Activated CD4-positive, alpha-beta T cell treated with anti-CD3 and anti-CD28 coated beads, Interleukin-2, Interleukin-4, amounts not matched to agents 100 ng/mL and 50 ng/mL, durations not matched to agents 16 hours and 8 hours (primary cell): Measurements from ENCODE around the gene MMP24OS.
"Not testable (repeated sequence)": the region's sequence is repeated elsewhere in the genome, so short reads cannot be mapped to it uniquely, and the experiment has no call there.

Source experiments
- DNase-seq: peaks from one replicate; pipeline ENCODE4 v3.0.0-alpha.2; 2020; ENCODE audit warnings: low spot score

Gene MMP24OS

DNA sequence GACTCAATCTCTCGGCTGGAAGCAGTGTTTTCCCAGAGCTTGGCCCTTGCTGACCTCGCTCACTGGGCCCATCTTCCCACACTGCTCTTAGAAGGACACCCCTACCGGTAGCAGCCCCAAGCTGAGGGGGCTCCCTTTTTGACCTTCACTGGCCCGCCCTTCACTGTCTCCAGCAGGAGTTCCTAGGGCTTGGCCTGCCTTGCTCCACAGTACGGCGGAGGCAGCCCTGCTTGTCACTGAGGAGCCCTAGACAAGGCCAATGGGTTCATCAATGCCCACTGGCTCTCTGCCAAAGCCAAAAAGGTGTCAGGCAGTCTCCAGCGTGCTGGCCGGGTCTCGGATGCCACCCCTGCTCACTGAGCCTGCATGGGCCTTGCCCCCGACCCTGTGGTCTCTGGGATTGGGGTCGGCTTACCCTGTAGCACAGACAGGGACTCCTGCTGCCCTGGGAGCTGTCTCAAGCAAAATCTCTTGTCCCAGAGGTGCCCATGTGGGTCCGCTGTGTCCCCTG lies 2.1 kb downstream of the MMP24OS start:
- DNase-seq: no peak

DNA sequence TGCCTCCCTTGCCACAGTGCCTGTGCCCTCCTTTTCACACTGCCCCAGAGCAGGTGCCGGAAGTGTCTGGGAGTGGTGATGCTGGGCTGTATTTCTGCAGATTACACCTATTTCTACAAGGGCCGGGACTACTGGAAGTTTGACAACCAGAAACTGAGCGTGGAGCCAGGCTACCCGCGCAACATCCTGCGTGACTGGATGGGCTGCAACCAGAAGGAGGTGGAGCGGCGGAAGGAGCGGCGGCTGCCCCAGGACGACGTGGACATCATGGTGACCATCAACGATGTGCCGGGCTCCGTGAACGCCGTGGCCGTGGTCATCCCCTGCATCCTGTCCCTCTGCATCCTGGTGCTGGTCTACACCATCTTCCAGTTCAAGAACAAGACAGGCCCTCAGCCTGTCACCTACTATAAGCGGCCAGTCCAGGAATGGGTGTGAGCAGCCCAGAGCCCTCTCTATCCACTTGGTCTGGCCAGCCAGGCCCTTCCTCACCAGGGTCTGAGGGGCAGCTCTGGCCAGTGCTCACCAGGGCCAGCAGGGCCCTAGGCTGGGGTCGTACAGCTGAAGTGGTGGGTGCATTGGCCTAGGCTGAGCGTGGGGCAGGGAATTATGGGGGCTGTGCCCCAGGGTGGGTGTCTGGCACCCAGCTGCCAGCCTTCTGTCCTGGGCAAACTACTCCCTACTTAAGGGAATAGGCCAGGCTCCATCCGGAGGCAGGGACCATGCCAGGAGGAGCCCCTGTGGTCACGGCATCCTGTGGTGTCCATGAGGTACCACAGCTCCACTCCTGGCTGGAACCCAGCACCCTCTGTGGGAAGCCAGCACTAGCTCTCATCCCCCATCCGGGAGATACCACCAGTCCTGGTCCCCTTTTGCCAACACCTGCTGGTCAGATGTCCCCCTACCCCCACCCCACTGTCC lies 3.5 kb downstream of the MMP24OS start:
- DNase-seq: no peak

DNA sequence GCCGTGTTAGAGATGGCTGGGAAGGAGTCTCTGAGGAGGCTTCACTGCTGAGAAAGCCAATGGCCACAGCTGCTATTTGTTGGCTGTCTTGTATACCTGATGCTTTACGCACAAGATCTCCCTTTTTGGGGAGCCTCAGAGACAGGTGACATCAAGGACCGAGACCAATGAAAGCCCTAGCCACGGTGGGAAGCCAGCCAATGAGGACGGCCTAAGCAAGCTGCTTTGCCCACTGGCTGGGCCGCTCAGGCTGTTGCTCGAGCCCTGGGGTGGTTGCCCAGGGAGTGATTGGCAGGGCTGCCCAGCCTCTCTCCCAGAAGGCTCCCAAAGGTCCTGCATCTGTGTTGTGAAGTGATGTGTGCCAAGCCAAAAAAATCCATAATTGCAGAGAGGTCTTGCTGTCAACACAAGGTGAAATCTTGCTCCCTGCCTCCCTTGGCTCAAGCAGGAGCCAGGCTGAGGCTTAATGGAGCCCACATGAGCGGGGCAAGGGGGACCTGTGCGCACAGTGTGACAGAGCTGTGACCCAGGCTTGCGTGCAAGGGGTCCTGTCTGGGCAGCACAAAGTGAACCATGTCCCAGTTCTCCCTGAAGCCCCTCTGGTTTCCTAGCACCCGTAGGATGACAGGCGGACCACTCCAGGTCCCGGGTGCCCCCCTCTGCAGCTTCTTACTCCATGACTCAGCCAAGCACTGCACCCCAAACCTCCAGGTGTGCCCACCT lies 4.3 kb downstream of the MMP24OS start:
- DNase-seq: no peak

DNA sequence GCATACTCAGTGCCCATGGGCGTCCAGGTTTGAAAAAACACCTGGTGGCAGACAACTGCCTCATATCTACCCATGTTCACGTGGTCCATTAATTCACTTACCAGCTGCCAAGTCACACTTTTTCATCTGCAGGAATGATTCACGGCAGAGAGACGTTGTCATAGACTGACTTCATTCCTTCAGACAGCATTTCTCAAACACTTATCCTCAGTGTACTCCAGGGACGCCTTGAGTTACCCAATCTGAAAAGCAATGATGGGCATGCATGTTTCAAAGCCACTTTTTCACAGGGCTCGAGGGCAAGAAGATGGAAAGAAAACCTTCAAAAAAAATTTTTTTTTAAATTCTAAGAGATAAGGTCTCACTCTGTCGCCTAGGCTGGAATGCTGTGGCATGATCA lies 6.0 kb downstream of the MMP24OS start:
- DNase-seq: no peak

DNA sequence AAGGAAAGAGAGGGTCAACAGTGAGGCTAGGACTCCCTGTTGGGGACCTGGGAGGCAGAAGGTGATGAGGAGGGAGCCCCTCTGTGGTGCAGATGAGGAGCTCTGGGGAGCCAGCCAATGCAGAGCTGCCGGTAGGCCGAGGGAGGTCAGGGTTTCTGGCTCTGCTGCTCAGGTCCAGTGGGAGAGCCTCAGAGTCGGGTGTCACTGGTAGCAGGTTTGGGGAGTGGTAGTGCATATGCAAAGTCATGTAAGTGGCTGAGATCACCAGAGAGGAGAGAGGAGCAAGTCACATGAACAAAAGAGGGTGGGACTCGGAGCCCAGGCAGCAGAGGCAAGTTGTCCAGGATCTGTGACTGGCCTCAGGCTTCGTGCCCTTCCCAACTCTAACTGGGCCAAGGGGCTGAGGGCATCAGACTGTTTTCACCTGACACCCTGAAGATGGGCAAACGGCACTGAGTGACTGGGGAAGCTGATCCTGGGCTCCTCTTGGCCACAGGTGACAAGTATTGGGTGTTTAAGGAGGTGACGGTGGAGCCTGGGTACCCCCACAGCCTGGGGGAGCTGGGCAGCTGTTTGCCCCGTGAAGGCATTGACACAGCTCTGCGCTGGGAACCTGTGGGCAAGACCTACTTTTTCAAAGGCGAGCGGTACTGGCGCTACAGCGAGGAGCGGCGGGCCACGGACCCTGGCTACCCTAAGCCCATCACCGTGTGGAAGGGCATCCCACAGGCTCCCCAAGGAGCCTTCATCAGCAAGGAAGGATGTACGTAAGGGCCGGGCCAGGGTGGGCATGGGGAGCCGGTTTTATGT lies 6.6 kb downstream of the MMP24OS start:
- no peak for DNase-seq

DNA sequence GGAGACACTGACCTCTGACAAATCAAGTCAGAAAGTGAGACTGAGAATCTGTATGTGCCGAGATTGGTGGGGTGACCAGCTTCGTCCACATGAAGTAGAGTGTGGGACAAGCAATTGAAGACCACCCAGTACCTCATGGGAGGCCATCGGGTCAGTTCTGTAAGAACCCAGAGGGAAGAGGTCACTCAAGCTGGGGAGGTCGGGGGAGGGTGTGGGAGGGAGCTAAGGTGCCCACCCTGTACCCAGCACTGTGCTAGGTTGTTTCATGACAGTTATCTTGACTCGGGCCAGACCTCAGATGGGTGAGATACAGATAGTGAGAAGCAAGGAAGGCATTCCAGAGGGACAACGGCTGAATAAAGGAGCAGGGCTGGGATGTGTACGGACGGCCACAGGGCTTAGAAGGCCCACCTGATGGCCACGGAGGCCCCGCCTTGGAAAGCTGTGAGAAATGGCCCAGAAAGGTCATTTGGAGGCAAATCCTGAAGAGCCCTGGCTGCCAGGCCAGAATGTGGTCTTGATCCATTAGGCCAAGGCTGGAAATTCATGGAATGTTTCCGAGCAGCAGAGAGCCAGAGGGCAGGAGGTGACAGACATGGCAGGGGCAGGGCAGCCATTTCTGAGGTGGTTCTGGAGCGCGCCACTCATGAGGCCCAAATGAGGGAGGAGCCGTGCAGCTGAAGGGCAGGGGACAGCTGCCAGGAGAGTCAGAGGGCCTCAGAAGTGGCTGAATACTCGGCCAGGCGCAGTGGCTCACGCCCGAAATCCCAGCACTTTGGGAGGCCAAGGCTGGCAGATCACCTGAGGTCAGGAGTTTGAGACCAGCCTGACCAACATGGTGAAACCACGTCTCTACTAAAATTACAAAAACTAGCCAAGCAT lies 7.7 kb downstream of the MMP24OS start:
- DNase-seq: no peak

DNA sequence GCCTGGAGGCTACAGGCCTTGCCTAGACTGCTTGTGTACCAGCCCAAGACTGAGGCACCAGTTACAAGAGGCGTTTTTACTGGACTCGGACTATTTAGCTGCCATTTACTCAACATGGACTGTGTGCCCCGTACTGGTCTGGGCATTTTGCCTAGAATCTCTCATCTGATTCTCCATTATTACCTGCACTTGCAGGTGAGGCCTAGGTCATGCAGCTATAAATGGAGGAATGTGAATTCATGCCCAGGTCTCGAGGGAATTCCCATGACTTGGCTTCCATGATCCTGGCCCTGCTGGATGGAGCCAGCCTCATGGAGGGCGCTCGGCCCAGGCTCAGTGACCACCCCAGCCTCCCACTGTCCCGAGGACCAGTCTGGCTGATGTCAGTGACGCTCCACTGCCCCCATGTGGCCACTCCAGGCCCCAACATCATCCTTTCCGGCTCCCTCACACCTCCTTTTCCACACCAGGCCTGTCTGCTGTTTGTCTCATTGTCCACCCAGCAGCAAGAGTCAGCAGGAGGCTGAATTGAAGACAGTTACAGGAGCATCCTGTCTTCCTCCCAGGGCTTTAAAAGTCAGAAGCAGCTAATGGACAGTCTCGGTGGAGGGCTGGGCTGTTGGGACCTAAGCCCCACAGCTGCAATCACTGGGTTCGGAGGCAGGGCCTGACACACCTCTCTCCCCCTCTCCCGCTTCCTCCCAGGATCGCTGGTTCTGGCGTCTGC lies 8.7 kb downstream of the MMP24OS start:
- peak; percentile 52 for DNase-seq

DNA sequence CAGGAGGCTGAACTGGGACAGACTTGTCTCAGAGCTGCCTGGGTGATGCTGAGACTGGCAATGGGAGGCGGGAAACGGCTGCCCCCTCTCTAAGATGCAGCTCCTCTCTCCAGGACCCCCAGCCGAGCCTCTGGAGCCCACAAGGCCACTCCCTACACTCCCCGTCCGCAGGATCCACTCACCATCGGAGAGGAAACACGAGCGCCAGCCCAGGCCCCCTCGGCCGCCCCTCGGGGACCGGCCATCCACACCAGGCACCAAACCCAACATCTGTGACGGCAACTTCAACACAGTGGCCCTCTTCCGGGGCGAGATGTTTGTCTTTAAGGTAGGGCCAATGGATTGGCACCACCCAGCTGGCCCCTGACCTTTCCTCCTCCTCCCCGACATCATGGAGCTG lies 10.8 kb downstream of the MMP24OS start:
- no peak for DNase-seq

DNA sequence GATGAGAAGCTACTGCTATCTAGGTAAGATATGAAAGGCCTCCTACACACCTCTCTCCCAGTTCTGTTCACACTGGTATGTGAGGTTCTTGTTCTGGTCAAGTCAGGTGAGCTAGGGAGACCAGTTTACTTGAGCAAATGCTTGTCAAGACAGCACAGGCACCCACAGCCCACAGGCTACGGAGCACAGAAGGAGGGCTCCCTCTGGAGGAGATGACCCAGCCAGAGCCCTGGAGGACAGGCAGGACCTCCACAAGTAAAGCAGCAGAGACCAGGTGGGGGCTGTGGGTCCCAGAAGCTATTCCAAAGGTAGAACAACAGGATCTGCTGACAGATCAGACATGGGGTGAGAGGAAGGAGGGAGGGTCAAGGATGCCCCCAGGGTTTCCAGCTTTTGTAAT lies 13.2 kb downstream of the MMP24OS start:
- DNase-seq: no peak

DNA sequence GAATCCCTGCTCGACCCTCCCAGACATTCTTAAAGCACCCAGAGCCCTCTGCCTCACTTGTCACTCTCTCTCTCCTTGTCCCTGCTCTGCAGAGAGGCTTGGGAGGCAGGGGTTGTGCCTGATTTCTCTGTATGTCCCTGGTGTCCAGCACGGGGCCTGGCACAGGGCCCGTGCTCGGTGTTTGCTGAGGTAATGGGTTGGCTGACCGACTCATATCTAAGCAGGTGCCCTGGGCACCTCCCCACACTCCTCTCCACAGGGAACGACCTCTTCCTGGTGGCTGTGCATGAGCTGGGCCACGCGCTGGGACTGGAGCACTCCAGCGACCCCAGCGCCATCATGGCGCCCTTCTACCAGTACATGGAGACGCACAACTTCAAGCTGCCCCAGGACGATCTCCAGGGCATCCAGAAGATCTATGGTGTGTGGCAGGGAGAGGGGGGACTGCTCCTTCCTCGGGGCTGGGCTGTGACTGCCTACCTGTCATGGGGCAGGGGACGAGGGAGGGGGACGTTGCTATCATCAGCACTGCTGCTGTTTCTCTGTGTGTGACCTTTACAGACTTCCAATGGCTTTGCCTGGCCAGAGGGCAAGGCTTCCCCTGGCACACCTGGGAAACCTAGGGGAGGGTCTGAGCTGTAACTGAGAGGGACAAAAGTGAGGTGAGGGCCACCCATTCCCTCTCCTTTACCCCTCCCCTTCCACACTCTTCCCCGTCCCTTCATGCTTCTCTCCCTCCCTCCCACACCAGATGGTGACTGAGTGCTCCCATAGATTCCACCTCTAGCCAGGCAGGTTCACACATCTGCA lies 14.2 kb downstream of the MMP24OS start:
- no peak for DNase-seq

DNA sequence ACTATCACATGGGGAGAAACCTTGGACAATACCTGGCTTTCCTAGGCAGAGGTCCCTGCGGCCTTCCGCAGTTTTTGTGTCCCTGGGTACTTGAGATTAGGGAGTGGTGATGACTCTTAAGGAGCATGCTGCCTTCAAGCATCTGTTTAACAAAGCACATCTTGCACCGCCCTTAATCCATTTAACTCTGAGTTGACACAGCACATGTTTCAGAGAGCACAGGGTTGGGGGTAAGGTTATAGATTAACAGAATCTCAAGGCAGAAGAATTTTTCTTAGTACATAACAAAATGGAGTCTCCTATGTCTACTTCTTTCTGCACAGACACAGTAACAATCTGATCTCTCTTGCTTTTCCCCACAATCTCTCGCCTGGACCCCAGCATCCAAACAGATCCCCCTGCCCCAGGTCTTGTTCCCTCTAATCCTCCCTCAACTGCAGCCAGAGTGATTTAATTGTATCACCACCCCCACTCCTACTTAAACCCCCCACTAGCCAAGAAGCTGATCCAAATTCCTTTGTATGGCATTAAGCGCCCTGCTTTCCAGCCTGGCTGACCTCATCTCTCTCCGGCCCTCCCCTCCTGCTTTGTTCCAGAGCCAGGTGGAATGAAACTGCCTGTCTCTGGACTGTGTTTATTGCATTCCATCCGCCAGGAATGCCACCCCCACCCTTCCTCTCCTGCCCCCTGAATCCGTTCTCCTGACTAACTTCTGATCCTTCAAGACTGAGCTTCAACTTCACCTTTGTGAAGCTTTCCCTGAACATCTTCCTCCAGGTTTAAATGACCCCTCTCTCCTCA lies 15.0 kb downstream of the MMP24OS start:
- not testable (repeated sequence) for DNase-seq

DNA sequence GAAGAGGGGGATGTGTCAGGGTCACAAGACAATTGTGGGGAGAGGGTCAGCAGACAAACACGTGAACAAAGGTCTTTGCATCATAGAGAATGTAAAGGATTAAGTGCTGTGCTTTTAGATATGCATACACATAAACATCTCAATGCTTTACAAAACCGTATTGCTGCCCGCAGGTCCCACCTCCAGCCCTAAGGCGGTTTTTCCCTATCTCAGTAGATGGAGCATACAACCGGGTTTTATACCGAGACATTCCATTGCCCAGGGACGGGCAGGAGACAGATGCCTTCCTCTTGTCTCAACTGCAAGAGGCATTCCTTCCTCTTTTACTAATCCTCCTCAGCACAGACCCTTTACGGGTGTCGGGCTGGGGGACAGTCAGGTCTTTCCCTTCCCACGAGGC lies 15.6 kb downstream of the MMP24OS start:
- DNase-seq: not testable (repeated sequence)

DNA sequence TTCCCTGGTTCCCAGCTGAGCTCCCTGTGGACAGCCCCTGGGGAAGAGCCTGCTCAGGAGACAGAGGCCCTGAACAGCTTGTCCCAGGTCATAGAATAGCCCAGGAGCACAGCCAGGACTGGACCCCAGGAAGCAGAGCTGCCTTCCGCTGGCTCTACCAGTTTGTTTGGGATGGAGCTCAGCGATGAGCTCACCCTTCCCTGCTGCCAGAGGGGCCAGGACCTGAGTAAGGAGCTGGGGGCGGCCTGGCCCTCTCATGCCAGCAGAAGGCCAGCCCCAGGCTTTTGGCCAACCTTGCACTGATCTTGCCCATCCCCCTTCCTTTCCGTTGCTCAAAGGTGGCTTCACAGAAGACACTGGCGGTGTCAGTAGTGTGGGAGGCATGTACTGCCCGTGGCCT lies 17.5 kb downstream of the MMP24OS start:
- DNase-seq: no peak

DNA sequence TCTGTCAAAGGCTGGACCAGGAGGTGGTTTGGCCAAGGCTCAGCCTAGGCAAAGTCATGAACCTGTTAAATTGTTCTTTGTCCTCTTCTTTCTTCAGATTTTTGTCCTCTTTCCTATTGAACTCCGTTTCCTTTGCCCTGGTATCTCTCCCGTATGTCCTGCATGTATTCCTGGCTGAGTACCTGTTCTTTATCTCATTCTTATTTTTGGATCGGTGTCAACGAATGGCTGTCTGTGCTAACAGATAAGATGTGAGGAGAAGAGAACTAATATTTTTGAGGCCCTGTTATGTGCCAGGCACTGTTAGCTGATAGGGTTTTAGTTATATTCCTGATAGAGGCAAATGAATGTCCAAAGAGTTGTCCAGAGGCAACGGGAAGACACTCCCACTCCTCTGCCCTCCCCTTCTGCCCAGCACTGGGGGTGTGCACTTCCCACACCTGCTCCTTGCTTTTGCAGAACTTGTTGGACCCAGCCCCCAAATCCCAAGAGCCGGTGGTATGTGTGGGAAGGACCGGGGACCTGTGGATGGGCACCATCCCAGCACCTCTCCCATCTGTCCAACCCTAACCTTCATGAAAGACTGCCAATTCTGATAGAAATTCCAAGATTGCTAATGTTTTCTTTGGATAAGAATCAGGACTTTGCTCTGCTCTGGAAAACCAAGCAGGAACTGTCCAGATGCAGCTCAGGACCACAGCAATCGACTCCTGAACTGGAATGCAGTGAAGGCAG lies 20.6 kb downstream of the MMP24OS start:
- no peak for DNase-seq

DNA sequence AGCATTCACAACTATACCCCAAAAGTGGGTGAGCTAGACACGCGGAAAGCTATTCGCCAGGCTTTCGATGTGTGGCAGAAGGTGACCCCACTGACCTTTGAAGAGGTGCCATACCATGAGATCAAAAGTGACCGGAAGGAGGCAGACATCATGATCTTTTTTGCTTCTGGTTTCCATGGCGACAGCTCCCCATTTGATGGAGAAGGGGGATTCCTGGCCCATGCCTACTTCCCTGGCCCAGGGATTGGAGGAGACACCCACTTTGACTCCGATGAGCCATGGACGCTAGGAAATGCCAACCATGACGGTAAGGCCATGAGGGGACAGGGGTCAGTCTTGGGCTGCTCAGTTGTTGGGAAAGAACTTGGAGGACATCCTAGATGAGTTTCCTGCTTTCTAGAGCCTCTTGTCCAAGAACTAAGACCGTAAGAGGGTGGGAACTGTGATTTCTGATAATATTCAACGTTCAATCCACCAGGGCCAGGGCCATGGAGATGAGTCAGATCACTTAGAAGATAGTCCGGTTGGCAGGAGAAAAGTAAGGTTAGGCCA lies 23.4 kb downstream of the MMP24OS start:
- DNase-seq: no peak

DNA sequence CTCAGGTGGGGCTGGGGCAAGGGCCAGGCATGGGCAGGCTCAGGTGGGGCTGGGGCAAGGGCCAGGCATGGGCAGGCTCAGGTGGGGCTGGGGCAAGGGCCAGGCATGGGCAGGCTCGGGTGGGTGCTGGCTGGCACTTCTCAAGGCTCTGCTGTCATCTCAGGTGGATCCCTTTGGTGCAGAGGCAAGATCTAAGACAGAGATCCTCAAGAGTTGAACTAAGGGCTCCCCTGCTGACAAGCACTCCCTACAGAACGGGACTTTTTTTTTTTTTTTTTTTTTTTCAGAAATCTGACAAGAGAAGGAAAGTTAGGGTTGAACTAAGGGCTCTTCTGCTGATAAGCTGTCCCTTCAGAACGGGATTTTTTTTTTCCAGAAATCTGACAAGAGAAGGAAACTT lies 24.9 kb downstream of the MMP24OS start:
- DNase-seq: no peak

DNA sequence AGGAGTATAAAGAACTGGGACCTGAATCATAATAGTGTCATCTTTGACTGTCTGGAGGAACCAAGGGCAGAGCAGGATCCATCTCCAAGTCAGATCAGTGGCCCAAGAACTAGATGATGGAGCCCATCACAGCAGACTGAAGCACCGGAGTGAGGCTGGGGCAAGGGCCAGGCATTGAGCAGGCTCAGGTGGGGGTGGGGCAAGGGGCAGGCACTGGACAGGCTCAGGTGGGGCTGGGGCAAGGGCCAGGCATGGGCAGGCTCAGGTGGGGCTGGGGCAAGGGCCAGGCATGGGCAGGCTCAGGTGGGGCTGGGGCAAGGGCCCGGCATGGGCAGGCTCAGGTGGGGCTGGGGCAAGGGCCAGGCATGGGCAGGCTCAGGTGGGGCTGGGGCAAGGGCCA lies 25.3 kb downstream of the MMP24OS start:
- DNase-seq: not testable (repeated sequence)

DNA sequence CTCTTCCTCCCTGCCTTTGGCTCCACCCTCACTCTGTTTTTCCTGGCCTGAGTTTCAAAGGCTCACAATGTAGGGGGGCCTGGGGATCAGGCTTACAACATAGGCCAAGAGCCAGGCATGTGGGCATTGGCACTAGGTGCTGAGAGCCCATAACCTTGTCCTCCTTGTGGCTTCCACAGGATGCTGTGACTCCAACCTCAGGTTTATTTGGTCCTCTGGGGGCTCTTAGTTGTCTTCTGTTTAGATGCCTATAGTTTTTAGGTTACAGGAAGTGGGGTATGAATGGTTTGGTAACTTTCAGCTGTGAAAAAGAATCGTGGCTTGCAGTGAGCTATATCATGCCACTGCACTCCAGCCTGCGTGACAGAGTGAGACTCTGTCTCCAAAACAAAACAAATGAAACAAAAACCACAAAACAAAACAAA lies 25.9 kb downstream of the MMP24OS start:
- peak; percentile 66 for DNase-seq
